NK-92 treated with Interleukin-12 subunit alpha and Interleukin-12 subunit beta, amount 100 ng/mL, for 24 hours (cell line): Measurements from ENCODE around the gene PLAU.
A peak's percentile ranks its signal among the peaks of the same experiment; 100 is the strongest.
"Not testable (repeated sequence)": the region's sequence is repeated elsewhere in the genome, so short reads cannot be mapped to it uniquely, and the experiment has no call there.

ENCODE experiments used
- DNase-seq: peaks from one replicate; lab custom pipeline; 2025; lab: John Stamatoyannopoulos, UW

PLAU gene

DNA sequence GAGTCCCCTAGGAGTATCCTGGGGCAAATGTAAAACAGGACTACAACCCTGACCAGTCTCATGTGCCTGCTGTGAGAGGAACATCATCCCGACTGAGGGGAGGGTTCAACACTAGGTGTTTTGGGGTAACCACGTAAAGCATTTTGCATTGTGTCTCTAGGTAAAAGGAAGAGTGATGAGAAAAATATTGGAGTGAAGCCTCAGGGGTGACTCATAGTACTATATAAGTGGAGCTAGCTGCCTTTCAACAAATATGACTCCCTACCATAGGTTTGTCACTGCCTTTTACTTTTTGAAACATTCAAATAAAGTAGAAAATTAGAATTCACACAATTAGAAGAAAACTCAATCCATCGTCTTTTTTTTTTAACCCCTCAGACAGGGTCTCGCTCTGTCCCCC is 34.0 kb upstream of the PLAU start:
- DNase-seq = no peak

DNA sequence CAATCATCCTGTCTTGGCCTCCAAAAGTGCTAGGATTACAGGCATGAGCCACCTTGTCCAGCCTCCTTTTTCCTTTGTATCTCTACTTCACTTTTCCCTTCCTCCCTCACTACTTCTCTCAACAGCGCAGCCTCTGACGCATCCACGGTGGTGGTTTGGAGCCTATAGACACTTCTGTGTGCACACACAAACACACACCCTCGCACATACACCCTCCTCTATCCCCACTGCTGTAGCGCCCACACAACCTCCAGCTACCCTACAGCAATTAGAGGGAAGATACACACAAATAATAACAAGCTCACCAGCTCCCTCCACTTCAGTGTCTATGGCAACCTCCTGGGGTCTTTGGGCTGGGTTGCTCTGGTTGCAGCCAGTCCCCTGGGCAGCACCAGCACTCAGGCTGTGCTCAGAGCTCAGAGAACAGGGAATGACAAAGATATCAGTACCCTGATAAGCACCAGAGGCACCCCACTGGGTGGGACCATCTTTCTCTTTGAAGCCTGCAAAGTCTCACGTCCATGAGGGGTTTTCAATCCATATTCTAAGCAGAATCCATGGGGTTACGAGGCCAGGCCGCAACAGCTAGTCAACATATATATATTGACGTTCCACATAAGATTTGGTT is 33.3 kb upstream of the PLAU start:
- DNase-seq = no peak

DNA sequence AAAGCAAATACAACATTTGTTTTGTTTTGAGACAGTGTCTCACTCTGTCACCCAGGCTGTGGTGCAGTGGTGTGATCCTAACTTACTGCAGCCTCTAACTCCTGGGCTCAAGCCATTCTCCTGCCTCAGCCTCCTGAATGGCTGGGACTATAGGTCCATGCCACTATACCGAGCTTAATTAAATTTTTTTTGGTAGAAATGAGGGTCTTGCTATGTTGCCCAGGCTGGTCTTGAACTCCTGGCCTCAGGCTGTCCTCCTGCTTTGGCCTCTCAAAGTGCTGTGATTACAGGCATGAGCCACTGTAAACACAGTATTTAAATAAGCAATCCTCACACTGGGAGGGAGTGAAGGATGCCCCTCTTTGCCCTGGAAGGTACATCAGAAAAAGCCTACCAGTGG is 32.6 kb upstream of the PLAU start:
- no peak for DNase-seq

DNA sequence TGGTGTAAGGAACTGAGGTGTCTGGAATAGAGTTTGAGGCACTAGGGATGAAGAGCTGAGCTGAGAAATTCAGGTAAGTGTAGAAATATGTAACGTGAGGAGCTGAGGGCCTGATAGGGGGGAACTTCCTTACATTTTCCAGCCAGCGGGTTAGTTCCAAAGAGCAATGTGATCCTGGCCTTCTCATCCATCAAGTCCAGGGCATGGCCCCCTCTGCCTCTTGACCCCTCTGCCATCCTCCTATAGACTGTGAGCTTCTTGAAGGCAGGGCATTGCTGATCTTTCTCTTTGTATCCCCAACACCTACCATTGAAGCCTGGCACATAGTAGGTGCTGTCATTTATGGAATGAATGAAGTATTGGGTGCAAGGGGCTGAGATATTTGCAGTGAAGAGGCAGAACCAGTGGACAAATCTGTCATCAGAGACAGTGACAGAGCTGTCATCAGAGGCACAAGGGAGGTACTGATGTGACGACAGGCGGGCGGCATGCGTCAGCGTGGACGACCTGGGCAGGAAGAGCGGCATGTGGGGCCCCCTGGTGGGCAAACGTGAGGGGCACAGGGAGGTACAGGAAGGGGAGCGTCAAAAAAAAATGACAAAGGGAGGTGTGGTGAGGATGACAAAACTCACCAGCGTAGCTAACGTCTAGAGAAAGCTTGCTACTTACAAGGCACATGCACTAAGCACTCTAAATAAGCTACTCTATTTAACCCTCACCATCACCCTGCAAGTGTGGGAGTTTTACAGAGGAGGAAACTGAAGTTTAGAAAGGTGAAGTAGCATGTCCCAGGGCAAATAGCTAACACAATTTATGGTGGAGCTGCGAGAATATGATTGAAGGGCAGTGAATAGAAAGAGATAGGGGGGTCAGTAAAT is 31.4 kb upstream of the PLAU start:
- DNase-seq = peak; percentile 79

DNA sequence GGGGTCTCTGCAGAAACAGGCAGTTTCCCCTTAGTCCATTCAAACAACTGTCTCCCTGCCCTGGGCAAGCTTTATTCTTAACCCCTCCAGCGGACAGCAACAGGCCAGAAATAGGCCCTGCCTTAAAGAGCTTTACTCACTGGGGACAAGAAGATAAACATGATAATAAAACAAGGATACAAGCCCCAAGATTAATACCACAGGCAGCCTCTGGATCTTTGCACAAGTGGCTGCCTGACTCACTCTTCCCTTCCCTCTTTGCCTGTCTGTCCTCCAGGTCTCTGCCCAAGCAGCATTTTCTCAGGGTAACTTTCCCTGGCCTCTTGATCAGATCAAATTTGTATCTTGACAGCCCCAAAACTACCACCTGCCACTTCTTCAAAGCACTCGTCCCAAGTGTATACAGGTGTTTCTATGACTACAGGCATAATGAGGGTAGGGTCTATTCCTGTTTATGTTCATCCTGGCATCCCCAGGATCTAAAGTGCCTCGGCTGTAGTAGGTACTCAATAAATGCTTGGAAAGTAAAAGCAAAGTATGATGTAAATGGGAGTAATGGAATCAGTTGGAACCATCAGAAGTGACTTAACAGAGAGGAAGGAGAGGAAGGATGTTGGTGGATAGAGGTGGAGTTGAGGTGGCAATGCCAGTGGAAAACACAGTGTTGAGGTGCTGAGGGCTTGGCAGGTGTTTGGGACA is 29.6 kb upstream of the PLAU start:
- no peak for DNase-seq

DNA sequence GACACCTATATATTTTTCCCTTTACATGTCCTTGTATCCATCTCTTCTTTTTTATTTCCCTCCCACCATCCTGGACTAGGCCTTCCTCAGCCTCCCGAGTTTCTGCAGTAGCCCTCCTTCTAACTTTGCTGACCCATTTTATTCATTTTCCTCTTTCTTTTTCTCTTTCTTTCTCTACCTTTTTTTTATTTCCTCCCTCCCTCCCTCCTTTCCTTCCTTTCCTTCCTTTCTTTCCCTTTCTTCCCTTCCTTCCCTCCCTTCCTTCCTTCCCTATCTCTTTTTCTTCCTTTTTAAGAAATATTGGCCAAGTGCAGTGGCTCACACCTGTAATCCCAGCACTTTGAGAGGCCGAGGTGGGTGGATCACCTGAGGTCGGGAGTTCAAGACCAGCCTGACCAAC is 26.9 kb upstream of the PLAU start:
- no peak for DNase-seq

DNA sequence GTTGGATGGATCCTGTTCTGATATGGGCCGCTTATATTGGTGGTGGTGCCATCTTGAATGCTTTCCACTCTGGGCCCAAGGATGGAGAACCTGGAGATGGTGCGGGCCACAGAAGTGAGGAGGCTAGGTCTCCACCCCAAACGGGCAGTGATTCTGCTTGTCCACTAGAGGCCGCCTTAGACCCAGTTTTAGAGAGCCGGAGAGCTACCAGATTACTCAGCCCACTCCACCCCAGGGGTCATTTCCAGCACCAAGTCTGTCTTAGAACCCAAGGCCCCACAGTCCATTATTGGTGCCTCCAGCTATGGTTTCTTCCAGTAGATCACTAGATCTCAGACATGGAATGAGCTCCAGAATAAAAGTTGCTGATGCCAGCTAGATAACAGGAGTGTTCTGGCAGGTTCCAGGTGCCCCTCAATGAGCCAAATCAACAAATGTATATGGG is 24.8 kb upstream of the PLAU start:
- DNase-seq = peak; percentile 57

DNA sequence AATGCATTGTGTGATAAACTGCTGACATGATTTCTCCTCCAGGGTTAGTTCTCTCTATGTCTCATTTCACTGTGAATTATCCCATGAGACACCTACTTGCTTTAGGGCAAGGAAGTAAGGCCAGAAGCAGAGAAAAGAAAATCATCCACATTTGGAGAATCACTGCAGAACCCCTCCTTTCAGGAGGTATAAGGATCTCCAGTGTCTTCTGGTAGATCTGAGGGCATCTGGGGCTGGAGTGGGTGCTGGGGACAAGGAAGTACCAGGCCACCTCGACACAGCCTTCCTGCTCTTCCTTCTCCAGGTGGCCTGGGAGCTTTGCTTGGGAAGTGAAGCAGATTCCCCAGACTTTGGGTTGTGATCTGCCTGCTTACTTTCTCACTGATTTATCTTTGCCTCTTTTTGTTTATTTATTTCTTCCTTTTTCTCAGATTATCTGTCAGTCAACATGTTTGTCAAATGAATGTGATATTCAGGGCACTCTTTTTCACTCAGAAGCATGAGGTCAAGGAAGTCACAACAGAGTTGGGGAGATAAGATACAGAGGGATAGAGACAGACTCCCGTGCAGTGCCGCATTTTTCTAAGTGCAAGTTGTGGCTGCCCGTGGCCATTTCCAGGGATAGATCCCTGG is 24.2 kb upstream of the PLAU start:
- DNase-seq = no peak

DNA sequence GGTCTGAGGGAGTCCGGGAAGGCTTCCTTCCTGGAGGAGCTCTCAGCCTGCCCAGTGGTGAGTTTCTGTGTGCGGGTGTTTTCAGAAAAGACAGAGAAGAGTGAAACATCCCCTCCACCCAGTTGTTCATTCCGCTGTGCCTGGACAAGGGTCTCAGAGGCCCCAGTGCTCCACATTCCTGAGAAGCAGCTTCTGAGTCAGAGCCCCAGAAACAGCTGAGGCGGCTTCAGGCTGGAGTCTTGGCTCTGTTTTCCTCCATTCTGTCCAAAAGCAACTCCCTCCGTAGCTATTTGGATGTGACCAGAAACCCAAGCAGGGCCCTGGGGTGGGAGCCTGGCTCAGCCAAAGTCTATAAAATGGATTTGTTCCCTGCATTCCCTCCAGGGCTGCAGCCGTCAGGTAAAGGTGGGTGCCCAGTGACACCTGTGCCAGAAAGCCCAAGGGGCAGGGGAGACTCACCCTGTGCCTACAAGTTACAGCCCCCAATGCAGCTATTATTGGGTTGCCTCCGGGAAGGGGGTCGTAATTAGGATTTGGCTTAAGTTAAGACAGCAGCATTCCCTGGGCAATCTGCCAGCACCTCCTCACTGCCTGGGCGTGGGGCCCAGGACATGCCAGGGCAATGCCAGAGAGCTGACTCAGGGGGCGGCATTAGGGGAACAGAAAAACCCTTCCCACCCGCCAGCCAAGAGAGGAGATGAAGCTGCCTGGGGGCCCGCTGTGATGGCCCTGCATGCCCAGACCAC is 23.5 kb upstream of the PLAU start:
- no peak for DNase-seq

DNA sequence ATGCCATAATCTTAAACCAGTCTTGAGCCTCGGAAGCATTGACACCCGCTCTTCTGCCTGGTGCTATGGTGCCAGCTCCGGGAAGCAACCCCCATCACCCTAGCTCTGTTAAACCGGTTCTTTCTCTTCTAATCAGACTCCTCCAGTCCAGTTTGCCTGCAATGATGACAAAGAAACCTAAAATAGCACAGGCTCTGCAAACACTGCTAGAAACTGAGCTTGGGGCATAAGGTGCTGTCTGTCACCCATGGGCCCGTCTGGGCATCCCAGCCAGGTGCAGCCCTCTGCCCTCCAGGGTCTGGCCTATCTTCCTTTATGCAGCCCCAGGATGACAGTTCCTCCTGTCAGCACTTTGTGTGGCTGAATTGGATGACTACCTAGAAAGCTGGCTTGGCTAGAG is 22.4 kb upstream of the PLAU start:
- DNase-seq = no peak

DNA sequence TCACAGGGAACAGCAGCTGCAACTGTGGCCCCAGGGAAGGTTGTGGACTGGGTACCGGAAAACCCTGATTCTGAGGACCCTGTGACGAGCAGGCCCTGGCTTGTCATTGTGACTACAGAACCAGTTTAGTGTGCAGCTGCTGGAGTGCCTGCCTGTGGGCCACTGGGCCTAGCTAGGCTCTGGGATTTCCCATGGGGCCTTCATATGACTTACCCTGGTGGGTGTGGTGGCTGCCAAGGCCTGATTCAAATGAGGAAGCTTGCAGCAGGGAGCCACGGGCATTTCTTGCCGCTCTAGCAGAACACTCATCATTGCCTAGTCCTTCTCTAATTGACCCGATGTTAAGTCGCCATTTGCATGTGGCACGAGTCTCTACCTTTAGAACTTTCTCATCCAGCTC is 21.9 kb upstream of the PLAU start:
- no peak for DNase-seq

DNA sequence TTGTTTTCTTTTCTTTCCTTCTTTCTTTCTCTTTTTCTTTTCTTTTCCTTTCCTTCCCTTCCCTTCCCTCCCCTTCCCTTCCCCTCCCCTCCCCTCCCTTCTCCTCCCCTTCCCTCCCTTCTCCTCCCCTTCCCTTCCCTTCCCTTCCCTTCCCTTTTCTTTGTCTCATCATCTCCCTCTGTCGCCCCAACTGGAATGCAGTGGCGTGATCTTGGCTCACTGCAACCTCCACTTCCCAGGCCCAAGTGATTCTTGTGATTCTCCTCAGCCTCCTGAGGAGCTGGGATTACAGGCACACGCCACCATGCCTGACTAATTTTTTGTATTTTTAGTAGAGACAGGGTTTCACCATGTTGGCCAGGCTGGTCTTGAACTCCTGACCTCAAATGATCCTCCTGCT is 21.5 kb upstream of the PLAU start:
- DNase-seq = not testable (repeated sequence)

DNA sequence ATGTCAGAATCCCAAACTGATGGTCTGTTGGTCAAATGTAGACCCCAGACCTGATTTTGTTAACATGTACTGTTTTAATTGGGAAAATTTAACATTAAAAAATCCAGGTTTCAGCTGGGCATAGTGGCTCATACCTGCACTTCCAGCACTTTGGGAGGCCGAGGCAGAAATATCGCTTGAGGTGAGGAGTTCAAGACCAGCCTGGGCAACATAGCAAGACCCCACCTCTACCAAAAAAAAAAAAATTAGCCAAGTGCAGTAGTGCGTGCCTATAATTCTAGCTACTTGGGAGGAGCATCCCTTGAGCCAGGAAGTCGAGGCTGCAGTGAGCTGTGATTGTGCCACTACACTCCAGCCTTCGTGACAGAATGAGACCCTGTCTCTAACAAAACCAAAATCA is 20.7 kb upstream of the PLAU start:
- DNase-seq = no peak

DNA sequence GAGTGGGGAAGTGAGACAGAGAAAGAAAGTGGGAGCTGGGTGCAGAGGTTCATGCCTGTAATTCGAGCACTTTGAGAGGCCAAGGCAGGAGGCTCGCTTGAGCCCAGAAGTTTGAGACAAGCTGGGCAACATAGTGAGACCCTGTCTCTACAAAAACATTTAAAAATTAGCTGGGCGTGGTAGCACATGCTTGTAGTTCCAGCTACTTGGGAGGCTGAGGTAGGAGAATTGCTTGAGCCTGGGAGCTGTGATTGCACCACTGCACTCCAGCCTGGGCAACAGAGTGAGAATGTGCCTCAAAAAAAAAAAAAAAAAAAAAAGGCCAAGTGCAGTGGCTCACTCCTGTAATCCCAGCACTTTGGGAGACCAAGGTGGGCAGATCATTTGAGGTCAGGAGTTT is 20.1 kb upstream of the PLAU start:
- not testable (repeated sequence) for DNase-seq

DNA sequence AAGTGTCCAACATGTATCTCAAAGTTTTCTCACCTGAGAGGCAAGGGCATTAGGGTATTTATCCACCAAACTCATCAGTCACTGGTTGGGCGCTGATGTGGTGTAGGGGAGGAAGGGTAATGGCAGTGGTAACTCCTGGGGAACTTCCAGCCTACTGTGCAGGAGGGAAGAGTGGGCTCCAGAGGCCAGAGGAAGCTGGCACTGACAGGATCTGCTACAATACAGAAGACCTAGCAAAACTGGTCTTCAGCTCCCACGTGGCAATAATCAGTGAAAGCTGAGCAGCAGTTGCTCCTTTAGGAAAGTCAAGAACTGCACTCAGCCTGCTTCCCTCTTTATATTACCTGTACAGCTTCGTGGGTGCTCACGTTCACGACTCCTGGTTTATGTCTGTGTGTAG is 19.4 kb upstream of the PLAU start:
- no peak for DNase-seq

DNA sequence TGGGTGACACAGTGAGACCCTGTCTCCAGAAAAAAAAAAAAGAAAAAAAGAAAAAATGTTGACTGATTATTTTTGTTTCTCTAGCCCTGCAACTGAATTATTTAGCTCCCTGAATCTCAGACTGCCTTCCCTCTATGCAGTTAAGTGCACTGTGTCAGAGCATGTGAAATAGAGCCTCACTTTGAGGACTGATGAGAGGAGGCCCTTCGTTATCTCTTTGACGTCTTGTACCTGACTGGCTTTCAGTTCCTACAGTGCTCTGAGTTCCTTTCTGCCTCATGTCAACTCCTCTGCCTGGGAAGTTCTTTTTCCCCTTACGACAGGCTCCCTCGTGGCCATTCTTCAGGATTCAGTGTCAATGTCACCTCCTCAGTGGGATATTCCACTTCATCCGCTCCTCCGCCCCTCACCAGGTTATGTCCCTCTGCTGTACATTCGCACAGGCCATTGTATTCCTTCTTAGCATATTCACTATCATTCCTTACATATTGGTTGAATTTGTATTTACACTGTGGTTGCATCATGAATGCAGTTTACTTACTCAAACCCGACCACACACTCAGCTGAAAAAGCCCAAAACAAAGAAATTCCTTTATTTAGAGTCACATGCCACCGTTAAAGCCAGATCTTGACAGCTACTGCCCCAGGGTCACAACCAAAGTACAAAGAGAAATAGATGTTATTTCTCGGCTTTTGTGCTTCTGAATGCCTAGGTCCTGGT is 18.5 kb upstream of the PLAU start:
- no peak for DNase-seq

DNA sequence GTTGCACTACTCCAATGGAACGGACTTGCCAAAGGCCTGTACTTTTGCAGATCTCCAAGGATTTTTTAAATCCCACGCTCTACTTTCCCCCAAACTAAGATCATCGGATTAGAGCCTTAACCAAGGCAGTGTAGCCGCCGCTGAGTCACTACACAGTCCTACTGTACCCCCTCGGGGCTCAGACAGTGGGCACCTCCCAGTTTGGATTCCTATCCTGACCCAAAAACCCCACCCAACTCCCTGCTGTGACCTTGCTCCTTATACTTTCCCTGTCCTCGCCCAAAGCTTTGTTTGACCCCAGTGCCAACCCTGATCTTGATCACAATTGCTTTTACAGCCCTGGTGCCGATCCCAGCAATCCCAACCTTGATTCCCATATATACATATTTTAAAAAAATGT is 17.5 kb upstream of the PLAU start:
- no peak for DNase-seq

DNA sequence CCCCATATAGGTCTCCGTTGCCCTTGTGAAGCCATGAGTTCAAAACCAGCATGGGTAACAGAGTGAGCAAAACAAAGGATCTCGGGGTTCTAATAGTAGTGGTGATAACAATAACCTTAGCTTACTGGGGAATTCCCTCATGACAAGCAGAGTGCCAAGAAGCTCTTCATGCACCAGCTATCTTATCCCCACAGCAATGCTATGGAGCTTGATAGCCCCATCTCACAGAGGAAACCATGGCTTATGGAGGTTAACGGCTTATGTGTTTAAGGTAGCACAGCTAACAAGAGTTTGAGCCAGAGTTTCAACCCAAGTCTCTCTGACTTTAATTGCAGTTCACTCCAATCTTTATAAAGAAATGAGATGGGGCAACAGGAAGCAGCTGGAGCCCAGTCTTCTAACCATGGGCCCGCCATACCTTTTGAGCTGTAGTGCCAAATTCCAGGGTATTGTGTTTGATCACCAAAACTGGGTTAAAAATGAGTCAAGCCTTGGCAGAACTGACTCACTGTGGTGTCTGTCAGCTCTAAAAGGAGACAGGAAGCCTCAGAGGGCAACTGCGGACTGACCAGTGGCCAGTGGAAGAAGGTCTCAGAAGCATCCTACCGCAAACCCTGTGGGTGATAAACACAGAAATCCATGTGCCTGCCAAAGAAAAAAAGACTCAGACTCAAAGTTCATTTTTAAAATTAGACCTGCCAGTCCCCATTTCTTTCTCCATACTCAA is 16.5 kb upstream of the PLAU start:
- DNase-seq = peak; percentile 72

DNA sequence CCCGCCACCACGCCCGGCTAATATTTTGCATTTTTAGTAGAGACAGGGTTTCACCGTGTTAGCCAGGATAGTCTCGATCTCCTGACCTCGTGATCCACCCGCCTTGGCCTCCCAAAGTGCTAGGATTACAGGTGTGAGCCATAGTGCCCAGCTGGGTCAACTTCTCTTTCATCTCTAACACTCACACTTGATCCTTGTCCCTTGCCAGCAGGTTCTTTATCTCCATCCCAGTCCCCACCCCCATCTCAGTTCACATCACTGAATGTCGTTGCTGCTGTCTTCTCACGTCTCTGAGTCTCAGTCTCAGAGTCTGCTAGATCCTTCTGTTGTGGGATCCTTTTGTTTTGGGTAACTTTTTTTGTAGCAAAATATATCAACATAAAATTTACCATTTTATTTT is 15.6 kb upstream of the PLAU start:
- DNase-seq = not testable (repeated sequence)

DNA sequence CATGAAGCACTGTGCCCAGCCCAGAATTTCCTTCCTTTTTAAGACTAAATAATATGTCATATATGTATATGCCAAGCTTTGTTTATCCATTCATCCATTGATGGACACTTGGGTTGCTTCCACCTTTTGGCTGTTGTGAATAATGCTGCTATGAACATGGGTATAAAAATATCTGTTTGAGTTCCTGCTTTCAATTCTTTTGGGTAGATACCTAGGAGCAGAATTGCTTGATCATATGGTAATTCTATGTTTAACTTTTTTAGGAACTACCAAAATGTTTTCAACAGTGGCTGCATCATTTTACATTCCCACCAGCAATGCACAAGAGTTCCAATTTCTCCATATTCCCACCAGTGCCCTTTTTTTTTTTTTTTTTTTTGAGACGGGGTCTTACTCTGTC is 13.2 kb upstream of the PLAU start:
- no peak for DNase-seq
